ENCODE results near the gene PTGR1.

PTGR1 gene

DNA sequence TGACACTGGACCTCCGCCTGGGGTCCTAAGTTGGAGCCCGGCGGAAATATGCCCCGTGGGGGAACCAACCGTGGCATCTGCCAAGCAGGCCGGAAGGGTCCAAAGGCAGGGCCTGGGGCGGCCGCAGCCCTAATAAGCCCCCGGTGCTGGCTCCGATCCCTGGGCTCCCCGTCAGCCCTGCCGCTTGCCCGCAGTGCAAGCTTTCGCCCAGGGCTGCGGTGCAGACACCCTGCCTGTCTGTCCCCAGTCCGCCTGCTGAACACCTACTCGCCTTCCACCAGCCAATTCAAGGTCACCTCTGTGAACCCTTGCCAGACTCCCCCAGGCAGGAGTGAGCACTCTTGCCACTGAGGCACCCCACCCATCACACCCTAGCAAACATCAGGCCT is 502 bp upstream of the PTGR1 start:
- peaks cover 24% of the 10 kb centered on the region for H3K27me3 Mint-ChIP-seq (ENCODE audit: low read depth, poor library complexity)
- no peak overlapping the region for H3K27ac Mint-ChIP-seq
- peaks cover 25% of the 10 kb centered on the region for H3K4me1 Mint-ChIP-seq
- H3K9me3 Mint-ChIP-seq, result no peaks in the 10 kb centered on the region
- H3K4me3 Mint-ChIP-seq, result peak overlapping the region; percentile 92
- DNase-seq, result no peak
- TF ChIP-seq, protein P1, sequence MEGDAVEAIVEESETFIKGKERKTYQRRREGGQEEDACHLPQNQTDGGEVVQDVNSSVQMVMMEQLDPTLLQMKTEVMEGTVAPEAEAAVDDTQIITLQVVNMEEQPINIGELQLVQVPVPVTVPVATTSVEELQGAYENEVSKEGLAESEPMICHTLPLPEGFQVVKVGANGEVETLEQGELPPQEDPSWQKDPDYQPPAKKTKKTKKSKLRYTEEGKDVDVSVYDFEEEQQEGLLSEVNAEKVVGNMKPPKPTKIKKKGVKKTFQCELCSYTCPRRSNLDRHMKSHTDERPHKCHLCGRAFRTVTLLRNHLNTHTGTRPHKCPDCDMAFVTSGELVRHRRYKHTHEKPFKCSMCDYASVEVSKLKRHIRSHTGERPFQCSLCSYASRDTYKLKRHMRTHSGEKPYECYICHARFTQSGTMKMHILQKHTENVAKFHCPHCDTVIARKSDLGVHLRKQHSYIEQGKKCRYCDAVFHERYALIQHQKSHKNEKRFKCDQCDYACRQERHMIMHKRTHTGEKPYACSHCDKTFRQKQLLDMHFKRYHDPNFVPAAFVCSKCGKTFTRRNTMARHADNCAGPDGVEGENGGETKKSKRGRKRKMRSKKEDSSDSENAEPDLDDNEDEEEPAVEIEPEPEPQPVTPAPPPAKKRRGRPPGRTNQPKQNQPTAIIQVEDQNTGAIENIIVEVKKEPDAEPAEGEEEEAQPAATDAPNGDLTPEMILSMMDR (IDR thresholded peaks at IDR 0.05), result no peak
- peaks cover 22% of the 10 kb centered on the region for H3K36me3 Mint-ChIP-seq (ENCODE audit: low read depth)

DNA sequence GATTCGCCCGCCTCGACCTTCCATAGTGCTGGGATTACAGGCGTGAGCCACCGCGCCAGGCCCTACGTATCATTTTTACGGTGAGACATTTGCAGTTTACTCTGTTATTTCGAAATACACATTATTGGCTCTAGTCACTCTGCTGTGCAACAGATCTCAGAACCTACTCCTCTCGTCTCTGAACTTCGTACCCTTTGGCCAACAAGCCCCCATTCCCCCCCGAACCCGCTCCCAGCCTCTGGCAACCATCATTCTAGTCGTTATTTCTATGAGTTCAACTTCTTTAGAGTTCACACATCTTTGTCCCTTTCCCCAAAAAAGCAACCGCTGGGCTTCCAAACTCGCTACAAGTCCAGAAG is 735 bp downstream of the PTGR1 start:
- Mint-ChIP-seq H3K27me3 (ENCODE audit: low read depth, poor library complexity) (peaks cover 18% of the 10 kb centered on the region), H3K4me3 (peak overlapping the region; percentile 92), H3K9me3 (no peaks in the 10 kb centered on the region), H3K36me3 (ENCODE audit: low read depth) (peaks cover 27% of the 10 kb centered on the region), H3K27ac (peak overlapping the region; percentile 42), H3K4me1 (peaks cover 25% of the 10 kb centered on the region)
- peak; percentile 10 for DNase-seq
- TF ChIP-seq, protein P1 (IDR thresholded peaks at IDR 0.05), result no peak

DNA sequence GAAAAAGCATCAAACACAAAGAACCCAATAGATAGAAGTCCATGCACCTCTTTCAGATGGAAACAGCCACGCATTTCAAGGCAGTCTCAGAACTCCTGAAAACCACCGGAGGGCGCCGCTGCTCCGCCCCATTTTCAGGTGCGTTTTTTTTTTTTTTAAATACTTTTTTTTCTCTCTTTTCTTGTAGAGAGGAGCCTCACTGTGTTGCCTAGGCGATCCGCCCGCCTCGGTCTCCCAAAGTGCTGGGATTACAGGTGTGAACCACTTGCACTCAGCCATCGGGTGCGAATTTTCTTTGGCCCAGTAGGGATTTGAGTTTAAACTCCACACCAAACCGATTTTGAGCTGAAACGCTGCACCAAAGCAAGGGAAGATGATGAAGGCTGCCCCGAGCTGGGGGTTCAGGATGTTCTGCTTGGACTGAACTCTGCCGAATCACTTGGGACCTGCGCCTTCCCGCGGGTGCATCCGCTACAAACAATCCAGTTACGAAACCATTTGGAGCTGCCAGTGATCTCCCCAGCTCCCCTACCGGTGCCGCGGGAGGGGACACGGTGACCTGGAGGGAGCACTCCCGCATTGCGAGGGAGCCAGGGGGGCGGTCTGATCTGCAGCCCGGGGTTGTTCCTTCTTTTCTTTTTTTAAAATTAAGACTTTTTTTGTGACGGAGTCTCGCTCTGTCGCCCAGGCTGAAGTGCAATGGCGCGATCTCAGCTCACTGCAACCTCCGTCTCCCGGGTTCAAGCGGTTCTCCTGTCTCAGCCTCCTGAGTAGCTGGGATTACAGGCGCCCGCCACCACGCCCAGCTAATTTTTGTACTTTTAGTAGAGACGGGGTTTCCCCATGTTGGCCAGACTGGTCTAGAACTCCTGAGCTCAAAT is 1.4 kb downstream of the PTGR1 start:
- Mint-ChIP-seq H3K27ac (peak overlapping the region; percentile 42), H3K27me3 (ENCODE audit: low read depth, poor library complexity) (peaks cover 16% of the 10 kb centered on the region), H3K9me3 (no peaks in the 10 kb centered on the region), H3K4me3 (peak overlapping the region; percentile 92), H3K36me3 (ENCODE audit: low read depth) (peaks cover 33% of the 10 kb centered on the region), H3K4me1 (peaks cover 25% of the 10 kb centered on the region)
- peak; percentile 58 for DNase-seq
- TF ChIP-seq, protein P1 (IDR thresholded peaks at IDR 0.05), result peak; percentile 63

DNA sequence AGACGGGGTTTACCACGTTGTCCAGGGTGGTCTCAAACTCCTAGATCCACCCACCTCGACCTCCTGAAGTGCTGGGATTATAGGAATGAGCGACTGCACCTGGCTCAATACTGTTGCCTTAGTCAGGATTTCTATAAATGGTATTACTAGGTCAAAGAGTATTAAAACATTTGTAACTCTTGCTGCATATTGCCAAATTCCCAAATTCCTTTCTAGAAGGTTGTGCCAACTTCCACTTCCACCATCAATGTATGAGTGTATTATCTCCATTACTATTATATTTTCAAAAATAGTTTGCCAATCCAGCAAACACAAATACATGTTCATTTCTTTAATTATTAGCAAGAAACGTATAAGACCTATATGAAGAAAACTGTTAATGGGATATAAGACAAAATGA is 10.6 kb downstream of the PTGR1 start:
- Mint-ChIP-seq H3K36me3 (ENCODE audit: low read depth) (peaks cover 68% of the 10 kb centered on the region), H3K27me3 (ENCODE audit: low read depth, poor library complexity) (no peaks in the 10 kb centered on the region), H3K27ac (no peak overlapping the region), H3K4me3 (no peak overlapping the region), H3K9me3 (no peaks in the 10 kb centered on the region), H3K4me1 (no peaks in the 10 kb centered on the region)
- TF ChIP-seq, protein P1 (IDR thresholded peaks at IDR 0.05), result no peak
- no peak for DNase-seq

DNA sequence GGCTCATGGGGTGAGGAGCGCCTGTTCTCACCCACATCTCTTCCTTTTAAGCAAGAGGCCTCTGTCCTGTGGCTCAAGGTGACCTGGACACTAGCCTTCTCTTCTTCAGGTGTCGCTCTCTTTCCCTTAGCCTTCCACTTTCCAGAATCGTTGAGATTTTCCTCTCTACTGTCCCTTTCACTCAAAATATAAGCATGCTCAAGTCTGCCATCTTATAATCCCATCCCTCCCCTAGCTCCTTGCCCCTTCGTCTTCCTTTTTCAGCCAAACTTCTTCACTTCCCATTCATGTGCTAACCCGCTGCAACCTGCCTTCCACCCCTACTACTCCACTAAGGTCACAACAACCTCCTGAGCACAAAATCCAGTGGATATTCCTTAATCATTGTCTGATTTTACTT is 13.1 kb downstream of the PTGR1 start:
- Mint-ChIP-seq H3K27me3 (ENCODE audit: low read depth, poor library complexity) (no peaks in the 10 kb centered on the region), H3K27ac (no peak overlapping the region), H3K36me3 (ENCODE audit: low read depth) (peaks cover 45% of the 10 kb centered on the region), H3K9me3 (no peaks in the 10 kb centered on the region), H3K4me1 (no peaks in the 10 kb centered on the region), H3K4me3 (no peak overlapping the region)
- TF ChIP-seq, protein P1 (IDR thresholded peaks at IDR 0.05), result no peak
- no peak for DNase-seq

DNA sequence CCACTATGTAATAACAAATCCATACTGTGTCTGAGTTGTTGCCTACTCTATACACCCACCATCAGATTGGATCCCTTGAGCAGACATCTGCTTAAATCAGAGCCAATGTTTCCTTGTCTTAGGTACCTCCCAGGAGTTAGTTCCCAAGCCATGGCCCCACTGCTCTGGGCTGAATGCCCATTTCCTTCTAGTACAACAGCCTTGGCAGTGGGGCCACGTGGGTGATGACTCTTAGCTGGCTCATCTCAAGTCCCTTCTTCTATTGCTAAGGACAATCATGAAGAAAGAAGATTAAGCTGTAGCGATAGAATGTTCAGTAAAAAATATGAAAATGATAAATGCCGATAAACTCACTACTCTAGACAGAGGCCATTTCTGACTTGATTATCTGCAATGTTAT is 16.6 kb downstream of the PTGR1 start:
- Mint-ChIP-seq H3K4me3 (no peak overlapping the region), H3K36me3 (ENCODE audit: low read depth) (peaks cover 58% of the 10 kb centered on the region), H3K27me3 (ENCODE audit: low read depth, poor library complexity) (no peaks in the 10 kb centered on the region), H3K4me1 (no peaks in the 10 kb centered on the region), H3K9me3 (no peaks in the 10 kb centered on the region), H3K27ac (no peak overlapping the region)
- no peak for DNase-seq
- TF ChIP-seq, protein P1 (IDR thresholded peaks at IDR 0.05), result no peak

Measured in nephron progenitor cell (in vitro differentiated cells).